GM12878 (cell line): Measurements from ENCODE around the gene MEGF11. TPM values are rescaled to one million over a fixed set of nuclear protein-coding genes. Genes with fewer than 3 reads are reported as not detected.

ENCODE experiments used
- ATAC-seq: fragments of 200-7000 bp; cut with Tn5 transposase; 3 replicates; pipeline ENCODE4 v1.9.1; 2020; ENCODE audit warnings: mild to moderate bottlenecking, moderate library complexity
- BruUV-seq: library from RNA; stranded (reverse); fragments of 400-500 nt; replicated peaks from 2 replicates; lab custom pipeline; 2021; lab: Mats Ljungman, UMichigan
- CTCF ChIA-PET: fragments of 300-600 bp; sonication (Branson Sonifier 250); formaldehyde crosslinking; extraction: SDS; loops from one replicate; lab custom pipeline; 2021; ENCODE audit warnings: inconsistent platforms; lab: Yijun Ruan, JAX
- POLR2A ChIA-PET: fragments of 350-600 bp; formaldehyde crosslinking; extraction: SDS; loops from one replicate; lab custom pipeline; 2021; ENCODE audit warnings: inconsistent platforms; lab: Charles Lee
- RAD21 ChIA-PET: fragments of 300-600 bp; sonication (Branson Sonifier 250); formaldehyde crosslinking; loops from one replicate; lab custom pipeline; 2023; ENCODE audit warnings: antibody characterized with exemption; ENCODE audit not compliant: unreplicated experiment; lab: Charles Lee
- SMC1A ChIA-PET: fragments of 300-600 bp; sonication (Branson Sonifier 250); formaldehyde crosslinking; loops from one replicate; lab custom pipeline; 2023; ENCODE audit not compliant: unreplicated experiment, uncharacterized antibody; lab: Charles Lee
- DNase-seq: peaks from one replicate; pipeline ENCODE4 v3.0.0-alpha.2; 2011; ENCODE audit warnings: low read depth, low spot score
- FAIRE-seq: peaks from 3 replicates; lab custom pipeline; 2011; peaks lifted over from hg19 to GRCh38; lab: Jason Lieb, UNC
- H2AFZ ChIP-seq: 2 replicates; pipeline ENCODE4 v1.6.0; 2011; ENCODE audit warnings: low read depth, low read length, control low read depth; ENCODE audit not compliant: control insufficient read depth
- H3K27ac ChIP-seq: 2 replicates; pipeline ENCODE4 v1.5.1; 2011; ENCODE audit warnings: control low read depth; ENCODE audit not compliant: control insufficient read depth, insufficient read depth
- H3K27me3 ChIP-seq, 2 experiments: replicated peaks in 1 of 2; 2 replicates each; pipeline versions ENCODE4 v1.6.0 to v1.6.1; 2011; ENCODE audit warnings: low read length in 1 of 2; ENCODE audit not compliant: control insufficient read depth in 2 of 2, insufficient read depth in 2 of 2
- H3K36me3 ChIP-seq, 2 experiments: 2 replicates each; pipeline ENCODE4 v1.5.1; 2011; ENCODE audit warnings: low read length in 1 of 2; ENCODE audit not compliant: control insufficient read depth in 2 of 2, insufficient read depth in 2 of 2
- H3K4me1 ChIP-seq: 2 replicates; pipeline ENCODE4 v1.6.1; 2011; ENCODE audit warnings: mild to moderate bottlenecking, low read length, moderate library complexity, mixed read lengths; ENCODE audit not compliant: control insufficient read depth, insufficient read depth
- H3K4me2 ChIP-seq: 2 replicates; pipeline ENCODE4 v1.6.0; 2011; ENCODE audit warnings: control low read depth; ENCODE audit not compliant: control insufficient read depth, insufficient read depth
- H3K4me3 ChIP-seq: fragments of 200-600 bp; sonication (generic); 2 replicates; pipeline ENCODE4 v1.5.1; 2016
- H3K79me2 ChIP-seq: 2 replicates; pipeline ENCODE4 v1.6.0; 2011; ENCODE audit warnings: low read length; ENCODE audit not compliant: control insufficient read depth, insufficient read depth
- H3K9ac ChIP-seq: 2 replicates; pipeline ENCODE4 v1.8.0; 2011; ENCODE audit warnings: low read length, control low read depth, mixed read lengths; ENCODE audit not compliant: control insufficient read depth, insufficient read depth
- H3K9me3 ChIP-seq: replicated peaks from 3 replicates; pipeline ENCODE4 v1.5.1; 2011; ENCODE audit warnings: mild to moderate bottlenecking, low read length; ENCODE audit not compliant: control insufficient read depth, insufficient read depth
- H4K20me1 ChIP-seq: 2 replicates; pipeline ENCODE4 v1.6.0; 2011; ENCODE audit not compliant: control insufficient read depth, insufficient read depth
- BCL11A ChIP-seq: IDR thresholded peaks from 2 replicates; pipeline ENCODE4 v1.6.1; 2011; ENCODE audit warnings: low read depth, low read length
- FOS ChIP-seq: IDR thresholded peaks from 3 replicates; pipeline ENCODE4 v1.6.1; 2011; ENCODE audit warnings: borderline replicate concordance; ENCODE audit not compliant: insufficient read length; ENCODE audit errors: extremely low read depth
- IKZF2 ChIP-seq, 2 experiments: fragments of 450-650 bp; IDR thresholded peaks; 2 replicates each; pipeline ENCODE4 v1.6.1; 2017; ENCODE audit warnings: mild to moderate bottlenecking in 2 of 2, moderate library complexity in 2 of 2
- PML ChIP-seq: IDR thresholded peaks from 2 replicates; pipeline ENCODE4 v1.6.1; 2012; ENCODE audit warnings: low read length, inconsistent platforms
- POLR2AphosphoS5 ChIP-seq: IDR thresholded peaks from 2 replicates; pipeline ENCODE4 v1.6.1; 2011; ENCODE audit warnings: mild to moderate bottlenecking, low read length, inconsistent platforms
- RELB ChIP-seq: fragments of 450-650 bp; IDR thresholded peaks from 2 replicates; pipeline ENCODE4 v1.6.1; 2017; ENCODE audit warnings: low read depth, mild to moderate bottlenecking, moderate library complexity
- RUNX3 ChIP-seq: IDR thresholded peaks from 2 replicates; pipeline ENCODE4 v1.6.1; 2012; ENCODE audit warnings: low read length, inconsistent platforms
- SREBF2 ChIP-seq: IDR thresholded peaks from 2 replicates; pipeline ENCODE4 v1.6.1; 2012; ENCODE audit warnings: mild to moderate bottlenecking, low read length
- TCF3 ChIP-seq: IDR thresholded peaks from 2 replicates; pipeline ENCODE4 v1.6.1; 2012; ENCODE audit warnings: low read depth, mild to moderate bottlenecking, low read length, borderline replicate concordance; ENCODE audit not compliant: insufficient read depth
- YBX1 ChIP-seq: fragments of 450-650 bp; IDR thresholded peaks from 2 replicates; pipeline ENCODE4 v1.6.1; 2016; ENCODE audit warnings: antibody characterized with exemption
- ZNF217 ChIP-seq: fragments of 450-650 bp; IDR thresholded peaks from 2 replicates; pipeline ENCODE4 v1.6.1; 2017; ENCODE audit warnings: antibody characterized with exemption, mild to moderate bottlenecking
- WGBS: methylation state at CpG from one replicate; pipeline ENCODE4 v1.1.6; 2016; ENCODE audit warnings: low lambda C conversion rate; ENCODE audit not compliant: insufficient replicate concordance, insufficient coverage; ENCODE audit errors: missing lambda C conversion rate; 5-methylcytosine and 5-hydroxymethylcytosine counted together
- in situ Hi-C: fragments of 300-500 bp; cut with MboI; formaldehyde crosslinking; loops from 9 replicates; pipeline ENCODE4 v1.14.3; 2018; ENCODE audit warnings: mixed read lengths
- intact Hi-C: fragments of 100-400 bp; cut with micrococcal nuclease; formaldehyde crosslinking; loops from one replicate; pipeline ENCODE4 v1.14.2; 2022; ENCODE audit not compliant: unreplicated experiment
- polyA plus RNA-seq, 11 experiments: library from polyadenylated mRNA; depleted of rRNA in 4 of 11; unstranded in 6 of 11; stranded (reverse) in 5 of 11; fragments of >200 nt; fragmentation: Nextera tagmentation in 4 of 11; fragmentation: Illumina TruSeq in 1 of 11; extraction: Ambion mirVana in 4 of 11; extraction: Trizol in 1 of 11; gene quantifications; 1 replicate in 1 of 11; 2 replicates in 10 of 11; pipeline versions ENCODE4 v1.2.1 to v1.2.3, GENCODE V29; 2011 to 2016; ENCODE audit warnings: inconsistent platforms in 2 of 11, missing spikeins in 2 of 11, low read depth in 1 of 11
- total RNA-seq, 4 experiments: library from RNA; depleted of rRNA in 3 of 4; stranded (reverse); fragments of >200 nt in 3 of 4; fragmentation: Illumina TruSeq in 1 of 4; extraction: Trizol in 1 of 4; gene quantifications; 2 replicates each; pipeline versions ENCODE4 v1.2.1 to v1.2.3, GENCODE V29; 2013 to 2021

Gene MEGF11
- total and polyA plus RNA-seq, 10 of the 15 experiments (the other 5 are each of a cell fraction or from before 2014, with no cell fraction given), result 0.03 to 1.7 (median 0.49) TPM

GRCh38 chr15:66224946-66225345, 28.6 kb downstream of the MEGF11 start:
- Histone ChIP-seq H3K4me3 (no peak overlapping the region), H4K20me1 (no peaks in the 10 kb centered on the region), H3K27me3 (no peaks in the 10 kb centered on the region), H2AFZ (no peak overlapping the region), H3K9me3 (no peaks in the 10 kb centered on the region; the same call in 2 of the 3 replicates), H3K79me2 (no peaks in the 10 kb centered on the region), H3K36me3 (no peaks in the 10 kb centered on the region), H3K9ac (no peak overlapping the region), H3K27ac (no peak overlapping the region), H3K4me2 (no peak overlapping the region), H3K4me1 (no peaks in the 10 kb centered on the region)
- TF ChIP-seq IKZF2 (IDR thresholded peaks at IDR 0.05) (no peak), TCF3 (no peak), YBX1 (no peak), ZNF217 (no peak), BCL11A (no peak)
- intact Hi-C loops (no loop called here), in situ Hi-C loops (no loop called here)
- RAD21 ChIA-PET, result no interaction called here
- POLR2A ChIA-PET, result no interaction called here
- no peak for DNase-seq
- SMC1A ChIA-PET, result no interaction called here
- no TSS peak for BruUV-seq
- CTCF ChIA-PET, result no interaction called here
- FAIRE-seq, result no peak
- WGBS, result 35% methylated on average over 6 of the region's 6 CpGs
- ATAC-seq, result no peak

GRCh38 chr15:66222273-66223198, 31.0 kb downstream of the MEGF11 start:
- FAIRE-seq (no peak), ATAC-seq (no peak), DNase-seq (no peak)
- H3K4me2 ChIP-seq, result no peak overlapping the region
- no peaks in the 10 kb centered on the region for H3K9me3 ChIP-seq
- H4K20me1 ChIP-seq, result no peaks in the 10 kb centered on the region
- H3K79me2 ChIP-seq, result no peaks in the 10 kb centered on the region
- POLR2A ChIA-PET, result no interaction called here
- RAD21 ChIA-PET, result no interaction called here
- SMC1A ChIA-PET, result no interaction called here
- no peaks in the 10 kb centered on the region for H3K27me3 ChIP-seq
- BruUV-seq, result no TSS peak
- WGBS, result 24% methylated on average over 11 of the region's 11 CpGs
- no peak overlapping the region for H3K9ac ChIP-seq
- CTCF ChIA-PET, result no interaction called here
- intact Hi-C loops, result no loop called here
- H3K4me3 ChIP-seq, result no peak overlapping the region
- H3K36me3 ChIP-seq, result no peaks in the 10 kb centered on the region
- in situ Hi-C loops, result no loop called here
- no peak for TF ChIP-seq PML
- no peak for TF ChIP-seq RUNX3
- TF ChIP-seq POLR2AphosphoS5, result no peak
- no peak for TF ChIP-seq SREBF2
- no peak for TF ChIP-seq RELB
- no peak for TF ChIP-seq FOS
- no peaks in the 10 kb centered on the region for H3K4me1 ChIP-seq
- H2AFZ ChIP-seq, result no peak overlapping the region
- no peak overlapping the region for H3K27ac ChIP-seq
